Motor neuron (in vitro differentiated cells): ENCODE data around the gene TJP3. TPM values are rescaled to one million over a fixed set of nuclear protein-coding genes. Genes with fewer than 3 reads are reported as not detected.
"Not testable (repeated sequence)": the region's sequence is repeated elsewhere in the genome, so short reads cannot be mapped to it uniquely, and the experiment has no call there.

Source experiments
- ATAC-seq, 8 experiments: fragments of 200-7000 bp; cut with Tn5 transposase; replicated peaks in 6 of 8; 2 replicates each; pipeline ENCODE4 v1.8.0; 2021; ENCODE audit warnings: mild to moderate bottlenecking in 8 of 8, moderate library complexity in 8 of 8
- H3K27ac ChIP-seq, 2 donors: fragments of 250-450 bp; sonication (Bioruptor Pico); 2 replicates each; pipeline ENCODE4 v1.9.0; 2021; ENCODE audit warnings: antibody characterized with exemption in 2 of 2, mild to moderate bottlenecking in 2 of 2, moderate library complexity in 1 of 2
- H3K4me1 ChIP-seq, 2 donors: fragments of 250-450 bp; sonication (Bioruptor Pico); replicated peaks in 1 of 2; 2 replicates each; pipeline ENCODE4 v1.6.1; 2021; ENCODE audit warnings: antibody characterized with exemption in 2 of 2, mild to moderate bottlenecking in 2 of 2, moderate library complexity in 1 of 2
- H3K4me3 ChIP-seq, 5 donors: fragments of 250-450 bp; sonication (Bioruptor Pico); 2 replicates each; pipeline ENCODE4 v1.9.0; 2021; ENCODE audit warnings: antibody characterized with exemption in 5 of 5, mild to moderate bottlenecking in 5 of 5, moderate library complexity in 4 of 5
- WGBS, 10 experiments: fragments of 450-650 bp; shearing (Covaris generic); methylation state at CpG; one replicate each; pipeline ENCODE4 v1.0.0; 2022; 5-methylcytosine and 5-hydroxymethylcytosine counted together
- in situ Hi-C, 9 experiments: fragments of 400-800 bp; cut with MboI; loops; one replicate each; pipeline ENCODE4 v1.15.0; 2021; ENCODE audit warnings: low sequenced_read_pairs in 9 of 9, low pct_unique_long_range_greater_than_20kb in 2 of 9; ENCODE audit not compliant: unreplicated experiment in 9 of 9
- total RNA-seq, 8 experiments: library from RNA; unstranded; fragments of 300-600 nt; gene quantifications; 2 replicates each; pipeline versions ENCODE4 v1.2.3 to v1.2.4, GENCODE V29; 2022

The TJP3 gene
- total RNA-seq, 8 experiments from 2014 or later = 0.41 to 7.4 (median 0.96) TPM; not detected in 3

- H3K27ac ChIP-seq, H3K4me3 ChIP-seq, ATAC-seq, in situ Hi-C loops, H3K4me1 ChIP-seq: not testable (repeated sequence)
- 93 to 100% (median 100%) methylated on average over 1 to 3 of the region's 5 CpGs; no CpG with 5 or more reads in 5 of the 10 experiments for WGBS, 10 experiments
Measured at GRCh38 chr19:3765757-3766156, 57.6 kb downstream of the TJP3 start.

- Histone ChIP-seq H3K4me3 (no peak overlapping the region), H3K4me1 (peaks cover 3 to 5% of the 10 kb centered on the region in 2 donors), H3K27ac (no peak overlapping the region)
- WGBS, 10 experiments = 80 to 100% (median 93%) methylated on average over 1 to 3 of the region's 7 CpGs; no CpG with 5 or more reads in 7 of the 10 experiments
- ATAC-seq = no peak
- in situ Hi-C loops = no loop called here
Measured at GRCh38 chr19:3766520-3766919, 58.3 kb downstream of the TJP3 start.

DNA sequence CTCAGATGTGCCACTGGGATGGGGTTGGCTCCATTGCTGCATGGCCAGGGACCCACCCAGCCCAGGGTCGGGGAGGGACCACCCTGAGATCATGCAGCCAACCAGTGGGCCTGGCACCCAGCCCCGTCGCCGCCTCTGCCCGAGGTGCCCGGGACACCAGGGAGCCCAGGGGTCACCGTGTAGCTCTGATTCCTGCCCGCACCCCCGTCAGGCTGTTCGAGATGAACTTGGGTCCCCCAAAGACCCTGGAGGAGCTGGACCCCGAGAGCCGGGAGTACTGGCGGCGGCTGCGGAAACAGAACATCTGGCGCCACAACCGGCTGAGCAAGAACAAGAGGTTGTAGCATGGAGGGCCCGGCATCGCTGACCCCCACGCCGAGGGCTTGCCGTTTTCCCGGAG lies 58.9 kb downstream of the TJP3 start:
- ATAC-seq = no peak
- Histone ChIP-seq H3K27ac (no peak overlapping the region), H3K4me3 (no peak overlapping the region), H3K4me1 (peaks cover 3 to 10% of the 10 kb centered on the region in 2 donors)
- WGBS, 10 experiments = 80 to 100% methylated on average over 1 of the region's 23 CpGs; no CpG with 5 or more reads in 8 of the 10 experiments
- in situ Hi-C loops = no loop called here

DNA sequence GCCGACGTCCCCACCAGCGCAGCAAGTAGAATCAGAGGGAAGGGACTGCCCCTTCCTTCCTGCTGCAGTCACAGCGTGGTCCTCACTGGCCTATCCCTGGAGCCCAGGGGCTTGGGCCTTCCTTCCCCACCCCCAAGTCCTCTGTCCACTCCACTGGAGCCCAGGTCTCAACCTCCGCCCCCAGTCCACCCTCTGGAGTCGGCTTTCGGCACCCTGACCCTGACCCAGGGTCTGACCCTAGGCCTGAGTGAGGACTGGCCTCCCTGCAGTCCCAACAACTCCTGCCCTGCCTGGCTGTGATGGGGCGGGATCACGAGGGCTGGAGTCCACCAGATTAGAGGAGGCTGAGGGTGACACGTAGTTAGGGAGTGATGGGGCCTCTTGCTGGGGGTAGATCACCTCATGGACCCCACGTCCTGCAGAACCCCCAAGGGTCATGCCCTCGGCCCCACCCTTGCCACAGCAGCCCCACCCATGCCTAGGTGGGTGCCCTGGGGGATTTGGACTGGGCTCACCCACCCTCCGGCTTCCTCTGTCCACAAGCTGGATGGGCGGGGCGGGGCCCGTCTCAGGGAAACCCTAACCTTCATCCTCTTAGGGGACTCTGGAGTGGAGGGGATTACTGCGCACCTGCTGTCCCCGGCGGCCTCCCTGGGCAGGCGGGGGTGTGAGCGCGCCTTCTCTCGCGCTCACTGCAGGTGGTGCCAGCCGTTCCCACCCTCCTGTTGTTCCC lies 60.0 kb downstream of the TJP3 start:
- peaks cover under 1 to 13% of the 10 kb centered on the region in 2 donors for H3K4me1 ChIP-seq
- ATAC-seq = no peak
- in situ Hi-C loops = no loop called here
- no peak overlapping the region for H3K27ac ChIP-seq
- no CpG with 5 or more reads among the region's 25 CpGs for WGBS, 10 experiments
- H3K4me3 ChIP-seq = no peak overlapping the region

DNA sequence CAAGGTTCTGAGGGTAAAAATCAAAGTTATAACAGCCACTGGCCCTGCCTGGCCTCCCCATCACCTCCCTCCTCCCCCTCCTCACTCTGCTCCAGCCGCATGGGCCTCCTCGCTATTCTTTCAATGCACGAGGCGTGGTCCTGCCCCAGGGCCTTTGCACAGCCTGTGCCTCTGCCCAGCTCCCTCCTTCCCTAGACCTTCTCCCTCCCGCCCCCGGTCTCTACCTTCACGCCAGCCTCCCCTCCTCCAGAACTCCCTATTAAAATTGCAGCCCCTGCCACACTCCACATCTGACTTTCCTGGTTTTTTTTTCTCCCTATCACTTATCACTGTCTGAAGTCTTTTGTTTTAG lies 60.5 kb downstream of the TJP3 start:
- Histone ChIP-seq H3K4me3 (no peak overlapping the region), H3K27ac (no peak overlapping the region), H3K4me1 (peaks cover 0 to 11% of the 10 kb centered on the region in 2 donors)
- no peak for ATAC-seq
- 90 to 100% methylated on average over 1 to 2 of the region's 7 CpGs; no CpG with 5 or more reads in 8 of the 10 experiments for WGBS, 10 experiments
- in situ Hi-C loops = no loop called here

DNA sequence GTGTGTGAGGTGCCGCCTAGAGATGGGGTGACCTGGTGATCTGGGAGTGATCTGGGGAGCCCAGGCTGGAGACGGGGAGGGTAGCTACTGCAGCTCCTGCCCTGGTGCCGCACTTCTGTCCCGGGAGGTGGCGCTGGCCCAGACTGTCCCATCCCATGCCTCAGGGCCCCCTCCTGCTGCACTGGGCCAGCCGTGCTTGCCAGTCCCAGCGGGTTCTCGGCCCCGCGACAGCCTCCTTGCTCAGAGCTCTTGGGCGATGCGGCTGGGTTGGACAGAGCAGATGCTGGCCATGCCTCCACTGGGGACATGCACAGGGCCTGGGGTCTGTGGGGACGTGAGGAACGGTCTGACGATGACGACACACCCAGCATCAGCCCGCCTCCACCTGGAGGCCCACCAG lies 61.3 kb downstream of the TJP3 start:
- no peak overlapping the region for H3K4me3 ChIP-seq
- H3K27ac ChIP-seq = no peak overlapping the region
- peaks cover 0 to 11% of the 10 kb centered on the region in 2 donors for H3K4me1 ChIP-seq
- in situ Hi-C loops = no loop called here
- WGBS, 10 experiments = 83 to 100% (median 90%) methylated on average over 1 to 2 of the region's 17 CpGs; no CpG with 5 or more reads in 7 of the 10 experiments
- no peak for ATAC-seq

- Histone ChIP-seq H3K27ac (no peak overlapping the region), H3K4me1 (peaks cover 0 to 11% of the 10 kb centered on the region in 2 donors), H3K4me3 (no peak overlapping the region)
- 60 to 80% (median 80%) methylated on average over 1 of the region's 53 CpGs; no CpG with 5 or more reads in 6 of the 10 experiments for WGBS, 10 experiments
- no peak for ATAC-seq
- in situ Hi-C loops = no loop called here
Measured at GRCh38 chr19:3770136-3770999, 62.2 kb downstream of the TJP3 start.

DNA sequence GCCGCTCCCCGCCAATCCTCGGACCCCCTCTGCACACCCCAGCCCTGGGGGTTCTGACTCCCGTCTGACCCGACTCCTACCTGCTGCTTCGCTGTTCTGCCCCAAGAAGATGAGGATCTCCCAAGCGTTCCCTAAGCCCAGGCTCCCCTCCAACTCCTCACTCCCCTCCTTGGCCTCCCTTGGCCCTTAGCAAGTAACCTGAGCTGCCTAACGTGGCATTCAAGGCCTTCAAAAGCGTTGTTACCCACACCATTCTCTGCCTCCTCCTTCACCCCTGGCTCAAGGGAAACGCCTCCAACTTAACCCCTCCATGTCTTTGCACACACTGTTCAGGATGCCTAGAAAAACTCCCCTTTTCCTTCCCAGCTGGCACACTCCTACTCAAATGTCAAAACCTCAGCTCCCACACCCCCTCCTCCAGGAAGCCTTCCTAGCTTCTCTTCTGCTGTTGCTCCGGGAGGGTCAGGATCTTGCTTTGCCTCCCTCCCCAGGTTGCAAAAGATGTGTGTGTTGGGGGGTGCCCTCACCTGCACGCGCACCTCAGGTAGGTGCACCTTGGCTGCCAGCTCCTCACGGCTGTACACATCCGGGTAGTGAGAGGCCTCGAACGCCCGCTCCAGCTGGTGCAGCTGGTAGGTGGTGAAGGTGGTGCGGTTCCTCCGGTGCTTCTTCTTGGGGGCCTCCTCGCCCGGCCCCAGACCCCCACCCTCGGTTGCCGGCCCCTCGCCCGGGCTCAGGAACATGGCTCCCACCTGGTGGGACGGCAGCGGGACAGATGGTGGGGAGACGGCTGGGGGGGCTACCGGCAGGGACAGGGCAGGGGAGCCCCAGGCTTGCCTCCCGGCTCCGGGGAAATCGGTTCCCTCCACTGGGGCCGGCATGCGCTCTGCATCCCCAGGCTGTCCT lies 63.1 kb downstream of the TJP3 start:
- in situ Hi-C loops = no loop called here
- no peak overlapping the region for H3K4me3 ChIP-seq

DNA sequence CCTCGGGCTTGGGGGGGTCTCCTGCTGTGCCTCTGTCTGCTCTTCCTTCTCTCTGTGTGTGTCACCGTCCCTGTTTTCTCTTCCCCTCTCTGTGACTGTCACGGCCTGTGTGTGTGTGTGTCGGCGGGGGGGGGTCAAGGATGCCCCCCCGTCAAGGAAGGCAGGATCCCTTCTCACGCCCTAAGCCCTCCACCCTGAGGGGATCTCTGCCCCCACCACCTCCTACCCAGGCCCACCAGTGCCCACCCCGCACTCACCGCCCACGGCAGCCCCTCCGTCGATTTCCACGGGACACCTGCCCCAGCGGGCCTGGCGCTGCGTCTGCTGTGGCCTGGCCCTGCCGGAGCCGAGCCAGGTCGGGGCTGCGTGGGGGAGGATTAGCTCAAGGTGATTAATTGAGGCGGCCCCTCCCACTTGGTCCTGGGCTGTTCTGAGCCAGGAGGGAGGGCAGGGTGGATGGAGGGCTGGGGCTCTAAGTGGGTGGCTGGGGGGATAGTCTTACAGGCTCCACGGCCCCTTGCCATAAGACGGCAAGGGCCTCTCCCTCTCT lies 63.8 kb downstream of the TJP3 start, which contains the start of gene RAX2:
TSS of gene RAX2 (minus strand) at position 323 of the 550 bp plus-strand sequence. CDS start 486 bp downstream, outside the sequence.
- Histone ChIP-seq H3K4me3 (no peak within 1 kb of the TSS), H3K27ac (peak within 1 kb of the TSS in 1 of 2 donors; percentile 58), H3K4me1 (peaks cover 0 to 11% of the 10 kb centered on the region in 2 donors)
- in situ Hi-C loops = no loop called here
- peak in 5 of 8 experiments; percentile 42 to 78 (median 70) for ATAC-seq
- no CpG with 5 or more reads among the region's 23 CpGs for WGBS, 10 experiments

More for the DNA sequence above, 63.1 kb downstream of the TJP3 start:
- 10 to 65% (median 50%) methylated on average over 2 to 5 of the region's 35 CpGs; no CpG with 5 or more reads in 5 of the 10 experiments for WGBS, 10 experiments
- no peak for ATAC-seq
- Histone ChIP-seq H3K4me1 (peaks cover 0 to 11% of the 10 kb centered on the region in 2 donors), H3K27ac (peak overlapping the region in 1 of 2 donors; percentile 58)

DNA sequence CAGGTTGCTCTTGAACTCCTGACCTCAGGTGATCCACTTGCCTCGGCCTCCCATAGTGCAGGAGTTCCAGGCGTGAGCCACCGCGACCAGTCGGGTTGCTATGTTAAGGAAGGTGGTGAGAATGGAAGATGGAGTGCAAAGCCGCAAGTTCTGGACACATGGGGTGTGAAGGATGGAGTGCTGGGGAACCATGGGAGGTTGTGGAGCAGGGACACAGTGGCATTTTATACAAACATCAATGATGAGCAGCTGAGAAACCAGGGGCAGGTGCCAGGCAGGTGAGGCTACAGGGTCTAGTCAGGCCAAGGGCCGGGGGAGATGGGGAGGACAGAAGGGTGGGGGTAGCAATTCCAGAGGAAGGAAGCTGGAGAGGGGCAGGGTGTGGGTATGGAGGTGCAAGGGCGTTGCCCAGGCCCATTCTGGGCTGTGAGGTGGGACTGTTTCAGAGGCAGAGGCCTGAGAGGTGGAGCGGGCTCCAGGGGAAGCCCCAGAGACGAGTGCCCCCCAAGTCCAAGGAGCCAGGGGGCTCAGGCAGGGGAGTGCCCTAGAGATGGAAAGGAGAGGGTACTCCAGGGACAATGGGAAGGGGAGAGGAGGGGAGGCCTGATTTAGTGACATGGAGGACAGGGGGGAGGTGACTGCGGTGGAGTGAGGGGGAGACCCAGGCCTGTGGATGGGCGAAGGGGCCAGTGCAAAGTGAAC lies 65.8 kb downstream of the TJP3 start:
- peaks cover 0 to 11% of the 10 kb centered on the region in 2 donors for H3K4me1 ChIP-seq
- in situ Hi-C loops = no loop called here
- 77 to 89% (median 81%) methylated on average over 1 to 6 of the region's 12 CpGs; no CpG with 5 or more reads in 6 of the 10 experiments for WGBS, 10 experiments
- no peak for ATAC-seq
- no peak overlapping the region for H3K4me3 ChIP-seq
- no peak overlapping the region for H3K27ac ChIP-seq

DNA sequence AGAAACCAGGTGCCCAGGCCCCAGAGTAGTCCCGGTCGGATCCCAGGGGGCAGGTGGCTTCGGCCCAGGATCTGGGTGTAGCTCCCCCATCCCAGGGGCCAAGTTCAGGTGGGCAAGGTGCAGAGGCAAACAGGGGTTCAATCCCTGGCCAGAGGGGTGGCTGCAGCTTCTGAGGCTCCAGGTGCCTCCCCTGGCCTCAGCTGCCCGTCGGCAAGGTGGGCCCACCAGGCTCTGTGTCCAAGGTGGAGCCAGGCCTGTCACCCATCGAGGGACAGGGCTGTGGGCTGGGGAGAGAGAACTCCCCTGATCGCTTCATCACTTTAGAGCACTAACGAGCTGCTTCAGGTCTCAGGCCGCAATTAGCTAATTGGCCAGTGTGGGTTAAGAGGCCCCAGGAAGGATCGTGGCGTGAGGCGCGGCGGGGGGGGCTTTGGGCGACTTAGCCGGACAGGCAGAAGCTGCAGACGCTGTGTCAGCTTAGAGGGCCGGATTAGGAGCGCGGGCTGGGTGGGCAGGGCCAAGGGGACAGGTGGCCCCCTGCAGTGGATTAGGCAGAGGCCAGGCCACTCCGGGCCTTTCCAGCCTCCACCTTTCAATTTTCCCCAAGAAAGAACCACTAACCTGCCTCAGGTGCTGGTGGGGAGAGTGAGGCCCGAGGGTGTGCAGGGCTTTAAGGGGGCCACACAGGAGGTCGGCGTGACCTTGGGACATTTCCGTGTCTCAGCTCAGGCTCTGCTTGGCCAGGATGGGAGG lies 66.6 kb downstream of the TJP3 start:
- in situ Hi-C loops = no loop called here
- Histone ChIP-seq H3K4me1 (peaks cover 0 to 11% of the 10 kb centered on the region in 2 donors), H3K27ac (no peak overlapping the region), H3K4me3 (no peak overlapping the region)
- 69% methylated on average over 3 of the region's 25 CpGs; no CpG with 5 or more reads in 9 of the 10 experiments for WGBS, 10 experiments
- peak in 1 of 8 experiments; percentile 7 for ATAC-seq
